Breast epithelium (tissue), 4 donors: Measurements from ENCODE around the gene RPS6KB2. TPM values are rescaled to one million over a fixed set of nuclear protein-coding genes. Genes with fewer than 3 reads are reported as not detected.
A peak's percentile ranks its signal among the peaks of the same experiment; 100 is the strongest.

ENCODE experiments used
- DNase-seq, 2 donors: peaks; one replicate each; pipeline ENCODE4 v3.0.0-alpha.2; 2019; ENCODE audit warnings: low spot score in 2 of 2
- H3K27ac ChIP-seq, 2 donors: fragments of 200-600 bp; sonication (generic) in 1 of 2; one replicate each; pipeline ENCODE4 v1.5.1; 2016 to 2019; ENCODE audit warnings: mild to moderate bottlenecking in 1 of 2
- H3K27me3 ChIP-seq, 2 donors: fragments of 200-600 bp; sonication (generic) in 1 of 2; one replicate each; pipeline versions ENCODE4 v1.5.1 to v1.6.0; 2017 to 2019; ENCODE audit warnings: control low read depth in 1 of 2, mild to moderate bottlenecking in 1 of 2
- H3K36me3 ChIP-seq: fragments of 200-600 bp; one replicate; pipeline ENCODE4 v1.5.1; 2019
- H3K4me1 ChIP-seq, 2 donors: fragments of 200-600 bp; sonication (generic); one replicate each; pipeline ENCODE4 v1.5.1; 2016 to 2019; ENCODE audit warnings: control low read depth in 1 of 2
- H3K4me3 ChIP-seq, 3 donors: fragments of 200-600 bp; sonication (generic); 1 replicate in 2 of 3; 2 replicates in 1 of 3; pipeline ENCODE4 v1.5.1; 2016 to 2019; ENCODE audit warnings: mild to moderate bottlenecking in 3 of 3, moderate library complexity in 2 of 3
- H3K9me3 ChIP-seq, 2 donors: fragments of 200-600 bp; sonication (generic) in 1 of 2; one replicate each; pipeline ENCODE4 v1.5.1; 2016 to 2019; ENCODE audit warnings: control low read depth in 1 of 2
- CTCF ChIP-seq, 3 donors: fragments of 450-650 bp; IDR thresholded peaks; one replicate each; pipeline ENCODE4 v1.5.1; 2016 to 2017; ENCODE audit warnings: antibody characterized with exemption in 3 of 3, mild to moderate bottlenecking in 3 of 3, moderate library complexity in 3 of 3
- POLR2A ChIP-seq: fragments of 450-650 bp; IDR thresholded peaks from one replicate; pipeline ENCODE4 v1.6.1; 2016; ENCODE audit warnings: antibody characterized with exemption, mild to moderate bottlenecking, moderate library complexity
- POLR2AphosphoS5 ChIP-seq, 3 donors: sonication (generic); formaldehyde crosslinking; IDR thresholded peaks; one replicate each; pipeline ENCODE4 v1.6.1; 2017; ENCODE audit warnings: antibody characterized with exemption in 3 of 3
- intact Hi-C: fragments of 100-400 bp; cut with DNase I; formaldehyde crosslinking; loops from one replicate; pipeline ENCODE4 v1.15.1; 2023; ENCODE audit warnings: low total_unique reads
- total RNA-seq, 3 donors: library from RNA; depleted of rRNA; stranded (reverse); fragments of >200 nt; gene quantifications; one replicate each; pipeline ENCODE4 v1.1.0, GENCODE V29; 2016

The RPS6KB2 gene
- total RNA-seq, 3 donors from 2014 or later, result 28.0 to 41.6 (median 40.1) TPM

GRCh38 chr11:67419325-67420049 lies 8.8 kb upstream of the RPS6KB2 start:
- Histone ChIP-seq H3K36me3 (no peaks in the 10 kb centered on the region), H3K9me3 (no peaks in the 10 kb centered on the region), H3K27ac (peak overlapping the region; percentile 68 to 94), H3K4me3 (no peak overlapping the region), H3K27me3 (no peaks in the 10 kb centered on the region), H3K4me1 (peaks cover 10 to 13% of the 10 kb centered on the region in 2 donors)
- intact Hi-C loops, result no loop called here
- no peak for DNase-seq
- TF ChIP-seq POLR2AphosphoS5 (IDR thresholded peaks at IDR 0.05) (no peak), POLR2A (no peak), CTCF (IDR thresholded peaks at IDR 0.05) (no peak)

GRCh38 chr11:67420147-67420645 lies 8.1 kb upstream of the RPS6KB2 start:
- intact Hi-C loops, result no loop called here
- TF ChIP-seq POLR2AphosphoS5 (IDR thresholded peaks at IDR 0.05) (no peak), CTCF (IDR thresholded peaks at IDR 0.05) (no peak), POLR2A (no peak)
- peaks cover 10 to 13% of the 10 kb centered on the region in 2 donors for H3K4me1 ChIP-seq
- peak overlapping the region; percentile 90 to 94 for H3K27ac ChIP-seq
- no peak for DNase-seq
- H3K36me3 ChIP-seq, result no peaks in the 10 kb centered on the region
- no peaks in the 10 kb centered on the region for H3K27me3 ChIP-seq
- no peaks in the 10 kb centered on the region for H3K9me3 ChIP-seq
- H3K4me3 ChIP-seq, result peak overlapping the region; percentile 53 to 86 (median 77)

GRCh38 chr11:67420646-67421429 lies 7.5 kb upstream of the RPS6KB2 start:
- H3K27ac ChIP-seq, result peak overlapping the region; percentile 90 to 94
- DNase-seq, result peak; percentile 96 to 99
- intact Hi-C loops, result no loop called here
- TF ChIP-seq CTCF (IDR thresholded peaks at IDR 0.05) (peak in 1 of 3 donors; percentile 18), POLR2AphosphoS5 (IDR thresholded peaks at IDR 0.05) (peak in 2 of 3 donors; percentile 19 to 28), POLR2A (no peak)
- H3K9me3 ChIP-seq, result no peaks in the 10 kb centered on the region
- H3K27me3 ChIP-seq, result no peaks in the 10 kb centered on the region
- no peaks in the 10 kb centered on the region for H3K36me3 ChIP-seq
- H3K4me1 ChIP-seq, result peaks cover 10 to 11% of the 10 kb centered on the region in 2 donors
- peak overlapping the region; percentile 53 to 86 (median 77) for H3K4me3 ChIP-seq

- Histone ChIP-seq H3K4me1 (peaks cover 7 to 10% of the 10 kb centered on the region in 2 donors), H3K27ac (peak overlapping the region; percentile 90 to 94), H3K4me3 (peak overlapping the region; percentile 53 to 86 (median 77)), H3K27me3 (no peaks in the 10 kb centered on the region), H3K9me3 (no peaks in the 10 kb centered on the region), H3K36me3 (no peaks in the 10 kb centered on the region)
- no peak for TF ChIP-seq POLR2AphosphoS5 (IDR thresholded peaks at IDR 0.05)
- TF ChIP-seq CTCF (IDR thresholded peaks at IDR 0.05), result no peak
- TF ChIP-seq POLR2A, result no peak
- DNase-seq, result no peak
- intact Hi-C loops, result no loop called here
These were observed 6.8 kb upstream of the RPS6KB2 start for GRCh38 chr11:67421430-67422031.
